AG09309 (cell line): ENCODE measurements around the gene AMPD2.
"Not testable (repeated sequence)": the region's sequence is repeated elsewhere in the genome, so short reads cannot be mapped to it uniquely, and the experiment has no call there.

Experiments
- DNase-seq: peaks from one replicate; pipeline ENCODE4 v3.0.0-alpha.2; 2010; ENCODE audit warnings: low read depth
- H3K4me3 ChIP-seq: 2 replicates; pipeline ENCODE4 v1.5.1; 2011; ENCODE audit warnings: mild to moderate bottlenecking, low read depth, low read length, moderate library complexity; ENCODE audit not compliant: control insufficient read depth
- TF ChIP-seq, protein P1 (sequence below): IDR thresholded peaks from 2 replicates; pipeline ENCODE4 v1.5.1; 2011; ENCODE audit warnings: mild to moderate bottlenecking, low read depth, low read length, inconsistent platforms; ENCODE audit not compliant: insufficient read depth, control insufficient read depth; ENCODE audit errors: missing control alignments

AMPD2 gene

DNA sequence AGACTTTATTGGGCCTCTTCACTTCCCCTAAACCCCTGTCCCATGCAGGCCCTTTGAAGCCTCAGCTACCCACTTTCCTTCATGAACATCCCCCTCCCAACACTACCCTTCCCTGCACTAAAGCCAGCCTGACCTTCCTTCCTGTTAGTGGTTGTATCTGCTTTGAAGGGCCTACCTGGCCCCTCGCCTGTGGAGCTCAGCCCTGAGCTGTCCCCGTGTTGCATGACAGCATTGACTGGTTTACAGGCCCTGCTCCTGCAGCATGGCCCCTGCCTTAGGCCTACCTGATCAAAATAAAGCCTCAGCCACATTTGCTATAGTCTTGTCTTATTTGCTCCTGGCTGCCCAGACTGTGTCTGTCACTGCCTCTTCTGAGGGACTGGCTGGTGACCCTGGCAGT, 41.8 kb downstream of the AMPD2 start:
- TF ChIP-seq, protein P1, sequence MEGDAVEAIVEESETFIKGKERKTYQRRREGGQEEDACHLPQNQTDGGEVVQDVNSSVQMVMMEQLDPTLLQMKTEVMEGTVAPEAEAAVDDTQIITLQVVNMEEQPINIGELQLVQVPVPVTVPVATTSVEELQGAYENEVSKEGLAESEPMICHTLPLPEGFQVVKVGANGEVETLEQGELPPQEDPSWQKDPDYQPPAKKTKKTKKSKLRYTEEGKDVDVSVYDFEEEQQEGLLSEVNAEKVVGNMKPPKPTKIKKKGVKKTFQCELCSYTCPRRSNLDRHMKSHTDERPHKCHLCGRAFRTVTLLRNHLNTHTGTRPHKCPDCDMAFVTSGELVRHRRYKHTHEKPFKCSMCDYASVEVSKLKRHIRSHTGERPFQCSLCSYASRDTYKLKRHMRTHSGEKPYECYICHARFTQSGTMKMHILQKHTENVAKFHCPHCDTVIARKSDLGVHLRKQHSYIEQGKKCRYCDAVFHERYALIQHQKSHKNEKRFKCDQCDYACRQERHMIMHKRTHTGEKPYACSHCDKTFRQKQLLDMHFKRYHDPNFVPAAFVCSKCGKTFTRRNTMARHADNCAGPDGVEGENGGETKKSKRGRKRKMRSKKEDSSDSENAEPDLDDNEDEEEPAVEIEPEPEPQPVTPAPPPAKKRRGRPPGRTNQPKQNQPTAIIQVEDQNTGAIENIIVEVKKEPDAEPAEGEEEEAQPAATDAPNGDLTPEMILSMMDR = no peak
- H3K4me3 ChIP-seq = no peak overlapping the region
- no peak for DNase-seq

DNA sequence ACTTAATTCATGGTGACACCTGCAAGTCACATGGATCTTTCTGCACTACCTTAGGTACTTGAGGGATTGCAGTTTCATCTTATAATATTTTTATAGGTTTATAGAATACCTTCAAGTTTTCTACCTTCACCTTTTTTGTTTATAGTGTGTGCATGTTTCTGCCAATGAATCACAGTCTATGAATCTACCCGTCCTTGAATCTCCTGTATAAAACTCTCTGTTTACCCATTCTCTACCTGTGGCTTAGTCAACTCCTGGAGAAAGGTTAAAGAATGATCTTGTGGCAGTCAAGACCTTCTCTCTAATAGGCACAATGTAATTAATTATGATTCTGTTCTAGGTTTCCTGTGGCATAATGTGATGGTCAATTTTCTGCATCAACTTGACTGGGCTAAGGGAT, 45.0 kb downstream of the AMPD2 start:
- H3K4me3 ChIP-seq = no peak overlapping the region
- TF ChIP-seq, protein P1 = no peak
- DNase-seq = no peak

- TF ChIP-seq, protein P1 = no peak
- H3K4me3 ChIP-seq = peak within 1 kb of the TSS; percentile 64
- no peak for DNase-seq
Measured at GRCh38 chr1:109667452-109668122, 48.0 kb downstream of the AMPD2 start, which contains the start of gene GSTM2. Gene GSTM2 (plus strand): TSS chr1:109668057. CDS start chr1:109668116, 59 bp downstream.

DNA sequence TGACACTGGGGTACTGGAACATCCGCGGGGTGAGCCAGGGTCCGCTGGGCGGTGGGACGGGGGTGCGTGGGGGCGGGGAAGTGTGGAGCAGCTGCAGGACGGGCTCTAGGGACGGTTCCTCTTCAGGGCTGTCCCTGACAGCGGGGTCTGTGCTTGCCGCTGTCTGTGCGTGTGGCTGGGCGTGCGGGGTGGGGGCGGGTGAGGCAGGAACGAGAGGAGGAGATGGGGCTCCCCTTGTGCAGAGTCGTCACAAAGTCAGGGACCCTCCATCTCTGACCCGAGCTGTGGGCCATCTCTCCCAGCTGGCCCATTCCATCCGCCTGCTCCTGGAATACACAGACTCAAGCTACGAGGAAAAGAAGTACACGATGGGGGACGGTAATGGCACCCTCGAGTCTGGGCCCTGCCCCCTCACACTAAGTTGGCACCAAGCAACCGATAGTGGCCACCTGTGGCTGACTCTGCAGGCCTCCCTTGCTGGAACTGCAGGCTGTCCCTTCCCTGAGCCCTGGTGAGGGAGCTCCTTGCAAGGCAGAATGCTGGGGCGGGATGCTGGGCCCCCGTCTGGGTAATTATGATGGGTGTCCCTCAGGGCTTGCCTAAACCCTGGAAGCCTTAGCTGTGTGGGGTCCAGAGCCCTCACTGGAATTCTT, 48.6 kb downstream of the AMPD2 start:
- TF ChIP-seq, protein P1 = no peak
- no peak for DNase-seq
- peak overlapping the region; percentile 64 for H3K4me3 ChIP-seq

- no peak overlapping the region; the same call in 1 of the 2 replicates for H3K4me3 ChIP-seq
- DNase-seq = no peak
Measured at GRCh38 chr1:109669246-109669948, 49.8 kb downstream of the AMPD2 start.

GRCh38 chr1:109669949-109670302, 50.3 kb downstream of the AMPD2 start:
- not testable (repeated sequence) for DNase-seq, H3K4me3 ChIP-seq

More at GRCh38 chr1:109669246-109669948, 49.8 kb downstream of the AMPD2 start:
- TF ChIP-seq, protein P1 = no peak

DNA sequence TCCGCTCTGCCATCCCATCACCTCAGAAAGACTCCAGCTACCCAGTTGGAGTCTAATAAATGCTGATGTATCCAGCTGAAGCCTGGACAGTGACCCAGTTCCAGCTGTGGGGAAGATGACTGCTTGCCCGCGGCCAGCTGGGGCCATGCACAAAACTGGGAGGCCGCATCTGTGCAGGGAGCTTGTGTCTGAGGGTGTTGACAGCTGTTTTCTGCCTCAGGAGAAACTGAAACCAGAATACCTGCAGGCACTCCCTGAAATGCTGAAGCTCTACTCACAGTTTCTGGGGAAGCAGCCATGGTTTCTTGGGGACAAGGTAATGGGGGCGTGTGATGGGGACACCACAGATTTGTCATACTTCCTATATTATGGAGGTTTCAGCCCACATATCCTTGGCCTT, 51.4 kb downstream of the AMPD2 start:
- DNase-seq = no peak
- H3K4me3 ChIP-seq = no peak overlapping the region
- TF ChIP-seq, protein P1 = no peak

- not testable (repeated sequence) for H3K4me3 ChIP-seq, DNase-seq
Measured at GRCh38 chr1:109673861-109674260, 54.2 kb downstream of the AMPD2 start.

DNA sequence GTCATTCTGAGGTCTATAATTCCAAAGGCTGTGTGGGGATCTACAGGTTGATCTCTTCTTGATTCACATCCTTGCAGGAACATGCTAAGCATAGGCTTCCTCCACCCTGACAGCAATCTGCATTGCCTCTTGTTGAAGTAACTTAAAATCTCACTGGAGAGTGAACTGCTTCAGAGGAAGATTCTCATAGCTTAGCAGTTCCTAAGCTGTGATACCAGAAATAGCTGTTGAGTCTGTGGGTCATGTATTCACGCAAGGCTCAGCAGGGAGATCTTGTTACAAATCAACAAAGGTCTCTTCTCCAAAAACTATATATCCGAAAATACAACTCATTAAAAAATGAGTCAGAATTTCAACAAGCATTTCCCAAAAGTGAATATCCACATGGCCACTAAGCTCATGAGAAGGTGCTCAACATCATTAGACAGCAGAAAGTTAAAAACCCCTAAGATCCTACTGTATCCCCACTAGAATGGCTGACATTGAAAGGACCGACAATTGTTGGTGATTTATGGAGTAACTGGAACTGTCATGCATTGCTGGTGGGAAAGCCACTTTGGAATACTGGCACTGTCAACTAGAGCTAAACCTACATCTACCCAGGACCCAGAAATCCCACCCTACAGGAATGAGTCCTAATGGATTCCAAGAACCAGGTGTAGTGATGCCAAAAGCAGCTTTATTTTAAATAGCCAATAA, 57.2 kb downstream of the AMPD2 start:
- DNase-seq = peak; percentile 23
- H3K4me3 ChIP-seq = not testable (repeated sequence)
